ENCODE measurements around the gene NDST1. TPM values are rescaled to one million over a fixed set of nuclear protein-coding genes. Genes with fewer than 3 reads are reported as not detected.
A peak's percentile ranks its signal among the peaks of the same experiment; 100 is the strongest.

Gene NDST1
- total and polyA plus RNA-seq, 2 donors (not counting 3 experiments of a cell fraction or from before 2014, with no cell fraction given) = 38.6 to 102 TPM

- no peaks in the 10 kb centered on the region for H3K4me1 ChIP-seq (ENCODE audit: control insufficient read depth, extremely low read depth, insufficient read depth, low read length)
- H3K27me3 ChIP-seq (ENCODE audit: control insufficient read depth in 2 of 2, insufficient read depth in 2 of 2, low read length in 2 of 2) = no peaks in the 10 kb centered on the region
- H3K4me3 ChIP-seq (replicated peaks in 1 of 3; ENCODE audit: insufficient read depth in 1 of 3, low read depth in 1 of 3, low read length in 3 of 3) = no peak overlapping the region
- ChIA-PET CTCF (interaction anchor here (1.2 to 1.8 kb wide), 2 partner anchors 9 to 45 kb away, joined by 6 to 7 read pairs; no protein-coding TSS in a partner anchor), POLR2A (no interaction called here)
- FAIRE-seq (peak; percentile 62), DNase-seq (ENCODE audit: low read depth, low spot score) (peak; percentile 29)
- no peak overlapping the region for H3K9ac ChIP-seq (replicated peaks; ENCODE audit: extremely low read depth, insufficient read depth, low read length)
- no peak overlapping the region for H3K27ac ChIP-seq (ENCODE audit: insufficient read depth, low read depth, low read length)
- H3K79me2 ChIP-seq (ENCODE audit: control insufficient read depth, insufficient read depth, low read length) = peaks cover 47% of the 10 kb centered on the region
- intact Hi-C loops (cut with micrococcal nuclease) = no loop called here
- H3K4me2 ChIP-seq (ENCODE audit: insufficient read depth, low read length) = no peak overlapping the region
- no peaks in the 10 kb centered on the region for H3K36me3 ChIP-seq (ENCODE audit: control insufficient read depth in 2 of 2, extremely low read depth in 1 of 2, insufficient read depth in 2 of 2, low read length in 2 of 2)
- H3K9me3 ChIP-seq (replicated peaks; ENCODE audit: control insufficient read depth, insufficient read depth, low read length) = no peaks in the 10 kb centered on the region
- no peak for TF ChIP-seq CTCF (IDR thresholded peaks at IDR 0.05; ENCODE audit: extremely low read depth in 1 of 2, insufficient read depth in 1 of 2, low read depth in 1 of 2, low read length in 2 of 2)
- H2AFZ ChIP-seq (ENCODE audit: low read depth, low read length) = no peak overlapping the region
- no TSS peak for BruUV-seq (replicated peaks)
- H4K20me1 ChIP-seq (replicated peaks; ENCODE audit: control insufficient read depth, extremely low read depth, insufficient read depth, low read length) = no peaks in the 10 kb centered on the region
- dilution Hi-C loops (cut with MboI; ENCODE audit: extremely low pct_ligation_motif_present, low sequenced_read_pairs) = no loop called here
- H3K9me1 ChIP-seq (replicated peaks; ENCODE audit: control insufficient read depth, extremely low read depth, insufficient read depth, low read length) = no peaks in the 10 kb centered on the region
These were observed 3.8 kb upstream of the NDST1 start for GRCh38 chr5:150503977-150504620.

- intact Hi-C loops (cut with micrococcal nuclease) = no loop called here
- dilution Hi-C loops (cut with MboI; ENCODE audit: extremely low pct_ligation_motif_present, low sequenced_read_pairs) = no loop called here
- Histone ChIP-seq H3K9me3 (replicated peaks; ENCODE audit: control insufficient read depth, insufficient read depth, low read length) (no peaks in the 10 kb centered on the region), H2AFZ (ENCODE audit: low read depth, low read length) (no peak overlapping the region), H3K79me2 (ENCODE audit: control insufficient read depth, insufficient read depth, low read length) (peaks cover 37% of the 10 kb centered on the region), H3K36me3 (ENCODE audit: control insufficient read depth in 2 of 2, extremely low read depth in 1 of 2, insufficient read depth in 2 of 2, low read length in 2 of 2) (no peaks in the 10 kb centered on the region), H3K27me3 (ENCODE audit: control insufficient read depth in 2 of 2, insufficient read depth in 2 of 2, low read length in 2 of 2) (no peaks in the 10 kb centered on the region), H3K27ac (ENCODE audit: insufficient read depth, low read depth, low read length) (no peak overlapping the region), H3K9ac (replicated peaks; ENCODE audit: extremely low read depth, insufficient read depth, low read length) (no peak overlapping the region), H3K4me3 (replicated peaks in 1 of 3; ENCODE audit: insufficient read depth in 1 of 3, low read depth in 1 of 3, low read length in 3 of 3) (no peak overlapping the region), H3K4me1 (ENCODE audit: control insufficient read depth, extremely low read depth, insufficient read depth, low read length) (no peaks in the 10 kb centered on the region), H4K20me1 (replicated peaks; ENCODE audit: control insufficient read depth, extremely low read depth, insufficient read depth, low read length) (no peaks in the 10 kb centered on the region), H3K4me2 (ENCODE audit: insufficient read depth, low read length) (no peak overlapping the region), H3K9me1 (replicated peaks; ENCODE audit: control insufficient read depth, extremely low read depth, insufficient read depth, low read length) (no peaks in the 10 kb centered on the region)
- BruUV-seq (replicated peaks) = no TSS peak
- DNase-seq (ENCODE audit: low read depth, low spot score) (no peak), FAIRE-seq (no peak)
- POLR2A ChIA-PET = no interaction called here
- CTCF ChIA-PET = interaction anchor here (1.0 to 1.7 kb wide), 4 partner anchors 17 to 48 kb away, joined by 3 to 6 read pairs (median 4); no protein-coding TSS in a partner anchor
- TF ChIP-seq GATA2 (IDR thresholded peaks at IDR 0.05; ENCODE audit: insufficient read depth, insufficient read length, low read depth, low read length) (no peak), MYC (IDR thresholded peaks at IDR 0.05; ENCODE audit: low read depth, low read length) (no peak), POLR2A (IDR thresholded peaks at IDR 0.05; ENCODE audit: low read depth, low read length) (no peak), JUN (IDR thresholded peaks at IDR 0.05; ENCODE audit: borderline replicate concordance, insufficient read depth, insufficient read length, low read depth) (no peak), MAX (IDR thresholded peaks at IDR 0.05; ENCODE audit: insufficient read depth, insufficient read length) (no peak), POLR2AphosphoS5 (IDR thresholded peaks at IDR 0.05; ENCODE audit: insufficient read depth, low read depth, low read length) (no peak), FOS (IDR thresholded peaks at IDR 0.05; ENCODE audit: borderline replicate concordance, insufficient read depth, low read length) (no peak), CTCF (IDR thresholded peaks at IDR 0.05; ENCODE audit: extremely low read depth in 1 of 2, insufficient read depth in 1 of 2, low read depth in 1 of 2, low read length in 2 of 2) (no peak), EZH2 (IDR thresholded peaks at IDR 0.05; ENCODE audit: borderline replicate concordance, low read depth, low read length, severe bottlenecking) (no peak)
These were observed 2.9 kb upstream of the NDST1 start for GRCh38 chr5:150505041-150505511.

Measured in endothelial cell of umbilical vein (primary cell).